ENCODE data around the gene KIF7. TPM values are rescaled to one million over a fixed set of nuclear protein-coding genes. Genes with fewer than 3 reads are reported as not detected.

Gene KIF7
- total RNA-seq, 1 donor from 2014 or later, result 1.9 TPM

- peaks cover 5% of the 10 kb centered on the region for H3K4me1 Mint-ChIP-seq
- no peak for DNase-seq
- H3K27me3 Mint-ChIP-seq, result peaks cover 17% of the 10 kb centered on the region
- H3K27ac Mint-ChIP-seq, result no peak overlapping the region
- no peak overlapping the region for H3K4me3 Mint-ChIP-seq
- H3K9me3 Mint-ChIP-seq, result no peaks in the 10 kb centered on the region
- intact Hi-C loops (cut with micrococcal nuclease), result no loop called here
- peaks cover 2% of the 10 kb centered on the region for H3K36me3 Mint-ChIP-seq (ENCODE audit: low read depth)
These were observed 5.6 kb downstream of the KIF7 start for GRCh38 chr15:89649716-89650115.

GRCh38 chr15:89649013-89649625 lies 6.1 kb downstream of the KIF7 start:
- Mint-ChIP-seq H3K9me3 (no peaks in the 10 kb centered on the region), H3K4me3 (no peak overlapping the region), H3K36me3 (ENCODE audit: low read depth) (no peaks in the 10 kb centered on the region), H3K4me1 (no peaks in the 10 kb centered on the region), H3K27ac (no peak overlapping the region), H3K27me3 (peaks cover 11% of the 10 kb centered on the region)
- intact Hi-C loops (cut with micrococcal nuclease), result no loop called here
- no peak for DNase-seq

GRCh38 chr15:89648106-89649012 lies 6.9 kb downstream of the KIF7 start:
- H3K9me3 Mint-ChIP-seq, result no peaks in the 10 kb centered on the region
- no peak for DNase-seq
- intact Hi-C loops (cut with micrococcal nuclease), result no loop called here

GRCh38 chr15:89647191-89647851 lies 7.9 kb downstream of the KIF7 start:
- Mint-ChIP-seq H3K27ac (no peak overlapping the region), H3K36me3 (ENCODE audit: low read depth) (no peaks in the 10 kb centered on the region), H3K27me3 (peaks cover 2% of the 10 kb centered on the region), H3K4me3 (no peak overlapping the region), H3K9me3 (no peaks in the 10 kb centered on the region), H3K4me1 (no peaks in the 10 kb centered on the region)
- intact Hi-C loops (cut with micrococcal nuclease), result no loop called here
- DNase-seq, result peak; percentile 91

More at GRCh38 chr15:89648106-89649012, 6.9 kb downstream of the KIF7 start:
- H3K4me3 Mint-ChIP-seq, result no peak overlapping the region
- no peak overlapping the region for H3K27ac Mint-ChIP-seq
- H3K36me3 Mint-ChIP-seq (ENCODE audit: low read depth), result no peaks in the 10 kb centered on the region
- peaks cover 8% of the 10 kb centered on the region for H3K27me3 Mint-ChIP-seq
- H3K4me1 Mint-ChIP-seq, result no peaks in the 10 kb centered on the region

- Mint-ChIP-seq H3K27me3 (no peaks in the 10 kb centered on the region), H3K9me3 (no peaks in the 10 kb centered on the region), H3K27ac (no peak overlapping the region), H3K4me1 (no peaks in the 10 kb centered on the region), H3K36me3 (ENCODE audit: low read depth) (no peaks in the 10 kb centered on the region), H3K4me3 (no peak overlapping the region)
- no peak for DNase-seq
- intact Hi-C loops (cut with micrococcal nuclease), result no loop called here
These were observed 8.7 kb downstream of the KIF7 start for GRCh38 chr15:89646416-89647141.

- no peak for DNase-seq
- Mint-ChIP-seq H3K4me3 (no peak overlapping the region), H3K27ac (no peak overlapping the region), H3K4me1 (no peaks in the 10 kb centered on the region), H3K36me3 (ENCODE audit: low read depth) (no peaks in the 10 kb centered on the region), H3K27me3 (no peaks in the 10 kb centered on the region), H3K9me3 (no peaks in the 10 kb centered on the region)
- intact Hi-C loops (cut with micrococcal nuclease), result no loop called here
These were observed 9.6 kb downstream of the KIF7 start for GRCh38 chr15:89645680-89646079.

GRCh38 chr15:89642106-89642505 lies 13.2 kb downstream of the KIF7 start:
- H3K9me3 Mint-ChIP-seq, result no peaks in the 10 kb centered on the region
- intact Hi-C loops (cut with micrococcal nuclease), result no loop called here
- no peak overlapping the region for H3K27ac Mint-ChIP-seq
- H3K4me1 Mint-ChIP-seq, result no peaks in the 10 kb centered on the region
- DNase-seq, result no peak
- no peaks in the 10 kb centered on the region for H3K27me3 Mint-ChIP-seq
- no peaks in the 10 kb centered on the region for H3K36me3 Mint-ChIP-seq (ENCODE audit: low read depth)
- H3K4me3 Mint-ChIP-seq, result no peak overlapping the region

- no peaks in the 10 kb centered on the region for H3K27me3 Mint-ChIP-seq
- H3K36me3 Mint-ChIP-seq (ENCODE audit: low read depth), result no peaks in the 10 kb centered on the region
- H3K9me3 Mint-ChIP-seq, result no peaks in the 10 kb centered on the region
- intact Hi-C loops (cut with micrococcal nuclease), result no loop called here
- no peaks in the 10 kb centered on the region for H3K4me1 Mint-ChIP-seq
- no peak overlapping the region for H3K4me3 Mint-ChIP-seq
- H3K27ac Mint-ChIP-seq, result no peak overlapping the region
- no peak for DNase-seq
These were observed 14.2 kb downstream of the KIF7 start for GRCh38 chr15:89641053-89641452.

GRCh38 chr15:89640245-89640644 lies 15.0 kb downstream of the KIF7 start:
- no peaks in the 10 kb centered on the region for H3K27me3 Mint-ChIP-seq

GRCh38 chr15:89633585-89633984 lies 21.7 kb downstream of the KIF7 start:
- peaks cover 3% of the 10 kb centered on the region for H3K9me3 Mint-ChIP-seq
- no peak for DNase-seq
- peaks cover 29% of the 10 kb centered on the region for H3K36me3 Mint-ChIP-seq (ENCODE audit: low read depth)
- intact Hi-C loops (cut with micrococcal nuclease), result no loop called here
- no peaks in the 10 kb centered on the region for H3K27me3 Mint-ChIP-seq
- H3K4me1 Mint-ChIP-seq, result no peaks in the 10 kb centered on the region
- no peak overlapping the region for H3K4me3 Mint-ChIP-seq
- no peak overlapping the region for H3K27ac Mint-ChIP-seq

More at GRCh38 chr15:89640245-89640644, 15.0 kb downstream of the KIF7 start:
- intact Hi-C loops (cut with micrococcal nuclease), result no loop called here
- H3K36me3 Mint-ChIP-seq (ENCODE audit: low read depth), result no peaks in the 10 kb centered on the region
- peaks cover 2% of the 10 kb centered on the region for H3K9me3 Mint-ChIP-seq
- no peak overlapping the region for H3K27ac Mint-ChIP-seq
- no peak for DNase-seq
- no peak overlapping the region for H3K4me3 Mint-ChIP-seq
- no peaks in the 10 kb centered on the region for H3K4me1 Mint-ChIP-seq

GRCh38 chr15:89632563-89633430 lies 22.5 kb downstream of the KIF7 start:
- Mint-ChIP-seq H3K27me3 (no peaks in the 10 kb centered on the region), H3K4me1 (no peaks in the 10 kb centered on the region), H3K9me3 (peaks cover 3% of the 10 kb centered on the region), H3K4me3 (no peak overlapping the region), H3K36me3 (ENCODE audit: low read depth) (peaks cover 32% of the 10 kb centered on the region), H3K27ac (no peak overlapping the region)
- no peak for DNase-seq
- intact Hi-C loops (cut with micrococcal nuclease), result no loop called here

GRCh38 chr15:89631902-89632264 lies 23.4 kb downstream of the KIF7 start:
- DNase-seq, result no peak
- Mint-ChIP-seq H3K4me1 (no peaks in the 10 kb centered on the region), H3K36me3 (ENCODE audit: low read depth) (peaks cover 37% of the 10 kb centered on the region), H3K9me3 (peaks cover 3% of the 10 kb centered on the region), H3K27ac (no peak overlapping the region), H3K27me3 (no peaks in the 10 kb centered on the region), H3K4me3 (no peak overlapping the region)
- intact Hi-C loops (cut with micrococcal nuclease), result no loop called here
